HepG2 (cell line): ENCODE data around the gene KRTAP5-11. TPM values are rescaled to one million over a fixed set of nuclear protein-coding genes. Genes with fewer than 3 reads are reported as not detected.
A peak's percentile ranks its signal among the peaks of the same experiment; 100 is the strongest.
"Not testable (repeated sequence)": the region's sequence is repeated elsewhere in the genome, so short reads cannot be mapped to it uniquely, and the experiment has no call there.

Experiments
- ATAC-seq: fragments of 200-7000 bp; cut with Tn5 transposase; 3 replicates; pipeline ENCODE4 v1.9.1; 2020; ENCODE audit warnings: mild to moderate bottlenecking, moderate library complexity
- BruUV-seq: library from RNA; stranded (reverse); fragments of 400-500 nt; replicated peaks from 2 replicates; lab custom pipeline; 2021; lab: Mats Ljungman, UMichigan
- CTCF ChIA-PET: fragments of 300-600 bp; formaldehyde crosslinking; extraction: SDS; loops from one replicate; lab custom pipeline; 2021; ENCODE audit warnings: low total read pairs, inconsistent platforms, low intra/inter-chr PET ratio; lab: Yijun Ruan, JAX
- POLR2A ChIA-PET: fragments of 350-600 bp; sonication (Branson Sonifier 250); formaldehyde crosslinking; loops from one replicate; lab custom pipeline; 2020; ENCODE audit warnings: antibody characterized with exemption, inconsistent platforms; lab: Yijun Ruan, JAX
- DNase-seq: peaks from one replicate; pipeline ENCODE4 v3.0.0-alpha.2; 2015; ENCODE audit warnings: low spot score
- FAIRE-seq: peaks from 3 replicates; lab custom pipeline; 2011; peaks lifted over from hg19 to GRCh38; lab: Jason Lieb, UNC
- H2AFZ ChIP-seq: one replicate; pipeline ENCODE4 v1.6.1; 2011; ENCODE audit warnings: low read length, inconsistent platforms
- H3K27ac ChIP-seq: fragments of 300-600 bp; 3 replicates; pipeline ENCODE4 v1.8.0; 2011; ENCODE audit warnings: mixed run types, mild to moderate bottlenecking, mixed read lengths, low read length, inconsistent platforms; ENCODE audit not compliant: insufficient read depth; ENCODE audit errors: extremely low read length
- H3K27me3 ChIP-seq, 2 experiments: fragments of 200-600 bp in 1 of 2; 2 replicates in 1 of 2; 3 replicates in 1 of 2; pipeline versions ENCODE4 v1.6.0 to v1.8.0; 2011; ENCODE audit warnings: low read length in 2 of 2, mild to moderate bottlenecking in 2 of 2, moderate library complexity in 2 of 2, inconsistent platforms in 1 of 2; ENCODE audit not compliant: insufficient read depth in 2 of 2, control insufficient read depth in 1 of 2
- H3K36me3 ChIP-seq, 2 experiments: fragments of 200-600 bp in 1 of 2; replicated peaks in 1 of 2; 2 replicates in 1 of 2; 3 replicates in 1 of 2; pipeline versions ENCODE4 v1.5.1 to v1.8.0; 2011; ENCODE audit warnings: low read length in 2 of 2, inconsistent platforms in 1 of 2; ENCODE audit not compliant: insufficient read depth in 2 of 2, control insufficient read depth in 1 of 2
- H3K4me1 ChIP-seq: 2 replicates; pipeline ENCODE4 v1.5.1; 2012; ENCODE audit warnings: low read length, inconsistent platforms; ENCODE audit not compliant: insufficient read depth
- H3K4me2 ChIP-seq: 2 replicates; pipeline ENCODE4 v1.6.0; 2011; ENCODE audit warnings: low read depth, low read length, inconsistent platforms
- H3K4me3 ChIP-seq, 3 experiments: fragments of 200-600 bp in 1 of 3; sonication (generic), shearing (Covaris generic) in 1 of 3; replicated peaks in 1 of 3; 2 replicates each; pipeline ENCODE4 v1.5.1; 2011 to 2016; ENCODE audit warnings: low read length in 3 of 3, inconsistent platforms in 2 of 3, low read depth in 2 of 3, mild to moderate bottlenecking in 2 of 3, control low read depth in 1 of 3, mixed read lengths in 1 of 3; ENCODE audit not compliant: insufficient read depth in 1 of 3
- H3K79me2 ChIP-seq: one replicate; pipeline ENCODE4 v1.6.1; 2011; ENCODE audit warnings: low read length, inconsistent platforms; ENCODE audit not compliant: insufficient read depth
- H3K9ac ChIP-seq: 2 replicates; pipeline ENCODE4 v1.6.0; 2011; ENCODE audit warnings: mild to moderate bottlenecking, low read depth, low read length, inconsistent platforms; ENCODE audit not compliant: insufficient read depth
- H3K9me3 ChIP-seq: 2 replicates; pipeline ENCODE4 v1.5.1; 2012; ENCODE audit warnings: mild to moderate bottlenecking, low read length
- H4K20me1 ChIP-seq: 2 replicates; pipeline ENCODE4 v1.6.0; 2011; ENCODE audit warnings: inconsistent platforms, mild to moderate bottlenecking, low read length, moderate library complexity; ENCODE audit not compliant: insufficient read depth
- CTCF ChIP-seq: sonication (generic); formaldehyde crosslinking; IDR thresholded peaks from 2 replicates; pipeline ENCODE4 v1.5.0; 2020; ENCODE audit warnings: mild to moderate bottlenecking, missing genetic modification reagents, moderate library complexity
- RAD21 ChIP-seq: fragments of 450-650 bp; formaldehyde crosslinking; IDR thresholded peaks from 2 replicates; pipeline ENCODE4 v1.5.0; 2020; ENCODE audit warnings: mild to moderate bottlenecking
- SALL1 ChIP-seq: sonication (generic); formaldehyde crosslinking; IDR thresholded peaks from 2 replicates; pipeline ENCODE4 v1.8.0; 2022; ENCODE audit warnings: mild to moderate bottlenecking, missing genetic modification reagents
- STAG1 ChIP-seq: sonication (generic); formaldehyde crosslinking; IDR thresholded peaks from 2 replicates; pipeline ENCODE4 v1.4.0; 2020; ENCODE audit warnings: missing genetic modification reagents
- WGBS: methylation state at CpG from one replicate; pipeline ENCODE4 v1.1.6; 2017; ENCODE audit warnings: low lambda C conversion rate; 5-methylcytosine and 5-hydroxymethylcytosine counted together
- in situ Hi-C: cut with HindIII; loops from 2 replicates; pipeline ENCODE4 v1.10.0; 2017; ENCODE audit warnings: low pct_unique_long_range_greater_than_20kb; ENCODE audit not compliant: extremely low pct_ligation_motif_present
- intact Hi-C: fragments of 100-400 bp; cut with micrococcal nuclease; formaldehyde crosslinking; loops from one replicate; pipeline ENCODE4 v1.10.0; 2022; ENCODE audit not compliant: unreplicated experiment
- polyA plus RNA-seq, 8 experiments: library from polyadenylated mRNA; depleted of rRNA in 3 of 8; stranded (reverse) in 7 of 8; unstranded in 1 of 8; fragments of >200 nt; fragmentation: Illumina TruSeq in 4 of 8; extraction: Trizol in 4 of 8; gene quantifications; 2 replicates each; pipeline versions ENCODE4 v1.2.1 to v1.2.3, GENCODE V29; 2011 to 2016; ENCODE audit warnings: low read depth in 4 of 8, missing spikeins in 1 of 8, mixed read lengths in 1 of 8; ENCODE audit not compliant: insufficient read depth in 1 of 8
- total RNA-seq, 5 experiments: library from RNA; depleted of rRNA; stranded (reverse); fragments of >200 nt; fragmentation: Illumina TruSeq; extraction: Trizol; gene quantifications; 2 replicates each; pipeline ENCODE4 v1.2.3, GENCODE V29; 2016; ENCODE audit warnings: low read depth in 1 of 5

Gene KRTAP5-11
- total and polyA plus RNA-seq, 2 of the 13 experiments (the other 11 are each of a cell fraction or from before 2014, with no cell fraction given), result not detected

- H3K27ac ChIP-seq, intact Hi-C loops, H3K27me3 ChIP-seq, in situ Hi-C loops, CTCF ChIA-PET, H3K9ac ChIP-seq, DNase-seq, H3K4me1 ChIP-seq, H3K4me2 ChIP-seq, H3K36me3 ChIP-seq, H2AFZ ChIP-seq, ATAC-seq, BruUV-seq, FAIRE-seq, POLR2A ChIA-PET, H3K4me3 ChIP-seq, H3K79me2 ChIP-seq, H3K9me3 ChIP-seq, H4K20me1 ChIP-seq: not testable (repeated sequence)
- TF ChIP-seq STAG1, result peak; percentile 72
- TF ChIP-seq RAD21 (CRISPR knock-in tag), result peak; percentile 61
- 0 out of 2 replicates have a peak, but pooled peaks have one; percentile 16 for TF ChIP-seq SALL1 (CRISPR knock-in tag)
- TF ChIP-seq CTCF, result peak; percentile 69
- WGBS, result 0% methylated on average over 3 of the region's 17 CpGs
These were observed 22.3 kb upstream of the KRTAP5-11 start for GRCh38 chr11:71604798-71605488.

- CTCF ChIA-PET, H3K4me1 ChIP-seq, in situ Hi-C loops, H3K4me2 ChIP-seq, POLR2A ChIA-PET, H3K27me3 ChIP-seq, H3K4me3 ChIP-seq, FAIRE-seq, H2AFZ ChIP-seq, BruUV-seq, H3K79me2 ChIP-seq, H3K27ac ChIP-seq, DNase-seq, H3K36me3 ChIP-seq, H3K9me3 ChIP-seq, H4K20me1 ChIP-seq, intact Hi-C loops, H3K9ac ChIP-seq, ATAC-seq: not testable (repeated sequence)
- 11% methylated on average over 6 of the region's 11 CpGs for WGBS
These were observed 20.5 kb upstream of the KRTAP5-11 start for GRCh38 chr11:71603221-71603620.

GRCh38 chr11:71589546-71589920 lies 6.9 kb upstream of the KRTAP5-11 start:
- ATAC-seq, in situ Hi-C loops, H3K79me2 ChIP-seq, H3K4me2 ChIP-seq, H3K27ac ChIP-seq, H3K9ac ChIP-seq, H4K20me1 ChIP-seq, BruUV-seq, H3K27me3 ChIP-seq, FAIRE-seq, H3K4me3 ChIP-seq, intact Hi-C loops, H3K36me3 ChIP-seq, H3K9me3 ChIP-seq, H2AFZ ChIP-seq, DNase-seq, CTCF ChIA-PET: not testable (repeated sequence)
- POLR2A ChIA-PET, result interaction anchor here (1.4 kb wide), 1 partner anchor 10 kb away, joined by 5 read pairs; no protein-coding TSS in a partner anchor
- H3K4me1 ChIP-seq, result peaks cover 30% of the 10 kb centered on the region
- 0% methylated on average over 1 of the region's 8 CpGs for WGBS
